ENCODE data around the gene WDR93.

Gene WDR93

DNA sequence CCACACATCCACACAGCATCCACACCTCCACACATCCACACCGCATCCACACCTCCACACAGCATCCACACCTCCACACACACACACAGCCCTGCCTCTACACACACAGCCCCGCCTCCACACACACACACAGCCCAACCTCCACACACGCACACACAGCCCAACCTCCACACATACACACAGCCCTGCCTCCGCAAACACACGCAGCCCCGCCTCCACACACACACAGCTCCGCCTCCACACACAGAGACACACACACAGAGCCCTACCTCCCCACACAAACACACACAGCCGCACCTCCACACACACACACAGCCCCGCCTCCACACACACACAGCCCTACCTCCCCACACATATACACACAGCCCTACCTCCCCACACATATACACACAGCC lies 55.8 kb downstream of the WDR93 start:
- no peak overlapping the region for H3K9ac ChIP-seq (ENCODE audit: low read depth in 1 of 2, low read length in 2 of 2)
- no peaks in the 10 kb centered on the region for H3K36me3 ChIP-seq (ENCODE audit: control insufficient read depth in 1 of 2, insufficient read depth in 2 of 2, low read length in 2 of 2)
- H3K4me1 ChIP-seq (ENCODE audit: control insufficient read depth in 1 of 2, insufficient read depth in 2 of 2, low read length in 2 of 2), result peaks cover 9 to 12% of the 10 kb centered on the region in 2 donors
- H3K27ac ChIP-seq (ENCODE audit: low read depth, low read length), result no peak overlapping the region
- no peak overlapping the region for H3K4me3 ChIP-seq (ENCODE audit: low read depth in 1 of 2, low read length in 2 of 2)
- no peaks in the 10 kb centered on the region for H3K9me3 ChIP-seq (ENCODE audit: control insufficient read depth in 1 of 2, low read length in 2 of 2)
- H3K27me3 ChIP-seq (ENCODE audit: control insufficient read depth in 1 of 2, insufficient read depth in 2 of 2, low read length in 2 of 2), result peaks cover 0 to 5% of the 10 kb centered on the region in 2 donors

DNA sequence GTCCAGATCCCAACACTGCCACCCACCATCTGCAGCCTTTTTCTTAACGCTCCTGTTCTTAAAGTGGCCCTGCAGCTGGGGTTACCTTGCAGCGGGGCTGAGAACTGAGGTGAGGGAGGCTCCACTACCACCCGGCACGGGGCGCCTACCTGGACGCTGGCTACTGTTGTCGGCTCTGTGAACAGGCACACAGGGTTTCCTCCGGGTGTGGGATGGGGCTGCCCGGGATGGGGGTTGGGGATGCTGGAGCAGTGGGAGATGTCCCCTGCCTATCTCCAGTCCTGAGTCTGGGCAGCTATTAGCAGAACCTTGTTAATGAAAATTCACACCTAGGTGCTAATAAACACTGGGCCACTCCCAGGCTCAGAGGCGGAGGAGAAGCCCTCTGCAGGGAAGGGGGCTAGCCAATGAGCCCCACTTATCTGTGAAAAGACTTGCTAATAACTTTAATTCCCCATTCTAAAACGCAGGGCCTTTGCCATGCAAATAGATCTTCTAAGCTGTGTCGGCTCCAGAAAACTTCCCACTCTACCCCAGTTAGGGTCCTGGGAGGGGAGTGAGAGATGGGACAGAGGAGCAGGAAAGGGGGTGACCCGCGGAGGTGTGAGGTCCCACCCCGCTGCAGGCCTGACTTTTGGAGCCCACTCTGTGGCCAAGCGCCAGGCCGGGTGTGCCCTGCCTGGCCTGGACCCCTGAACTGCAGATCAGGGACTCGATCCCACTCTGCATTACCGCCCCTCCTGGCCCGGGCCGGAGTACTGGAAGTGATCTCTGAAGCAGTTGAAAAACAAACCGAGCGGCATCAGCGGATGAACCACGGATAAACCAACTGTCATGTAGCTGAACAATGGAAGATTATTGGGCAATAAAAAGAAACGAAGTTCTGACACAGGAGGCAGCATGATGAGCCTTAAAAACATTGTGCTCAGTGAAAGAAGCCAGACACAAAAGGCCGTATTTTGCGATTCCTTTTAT lies 57.4 kb downstream of the WDR93 start:
- no peak overlapping the region for H3K4me3 ChIP-seq (ENCODE audit: low read depth in 1 of 2, low read length in 2 of 2)
- H3K27ac ChIP-seq (ENCODE audit: low read depth, low read length), result no peak overlapping the region
- peaks cover 13 to 14% of the 10 kb centered on the region in 2 donors for H3K4me1 ChIP-seq (ENCODE audit: control insufficient read depth in 1 of 2, insufficient read depth in 2 of 2, low read length in 2 of 2)
- peaks cover 0 to 5% of the 10 kb centered on the region in 2 donors for H3K27me3 ChIP-seq (ENCODE audit: control insufficient read depth in 1 of 2, insufficient read depth in 2 of 2, low read length in 2 of 2)
- H3K9ac ChIP-seq (ENCODE audit: low read depth in 1 of 2, low read length in 2 of 2), result no peak overlapping the region
- H3K9me3 ChIP-seq (ENCODE audit: control insufficient read depth in 1 of 2, low read length in 2 of 2), result no peaks in the 10 kb centered on the region
- no peaks in the 10 kb centered on the region for H3K36me3 ChIP-seq (ENCODE audit: control insufficient read depth in 1 of 2, insufficient read depth in 2 of 2, low read length in 2 of 2)

DNA sequence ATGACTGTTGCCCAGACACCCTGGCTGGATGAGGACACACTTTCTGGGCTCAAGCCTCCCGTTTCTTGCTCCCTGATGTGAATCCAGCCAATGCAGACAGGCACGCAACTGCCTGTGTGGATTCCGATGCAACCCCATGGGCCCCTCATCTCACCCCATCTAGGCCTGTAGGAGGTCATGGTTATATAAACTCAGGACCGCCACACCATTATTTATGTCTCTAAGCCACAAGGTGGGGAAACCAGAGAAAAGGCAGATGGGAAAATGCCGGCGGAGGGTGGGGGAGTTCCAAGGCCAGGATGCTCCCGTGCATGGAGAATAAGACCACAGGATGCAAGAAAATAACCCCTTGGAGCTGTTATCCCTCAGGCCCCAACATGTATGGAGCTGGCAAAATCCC lies 58.4 kb downstream of the WDR93 start:
- no peak overlapping the region for H3K27ac ChIP-seq (ENCODE audit: low read depth, low read length)
- H3K9me3 ChIP-seq (ENCODE audit: control insufficient read depth in 1 of 2, low read length in 2 of 2), result no peaks in the 10 kb centered on the region
- no peak overlapping the region for H3K9ac ChIP-seq (ENCODE audit: low read depth in 1 of 2, low read length in 2 of 2)
- H3K4me1 ChIP-seq (ENCODE audit: control insufficient read depth in 1 of 2, insufficient read depth in 2 of 2, low read length in 2 of 2), result peaks cover 13 to 14% of the 10 kb centered on the region in 2 donors
- no peaks in the 10 kb centered on the region for H3K36me3 ChIP-seq (ENCODE audit: control insufficient read depth in 1 of 2, insufficient read depth in 2 of 2, low read length in 2 of 2)
- peaks cover 0 to 5% of the 10 kb centered on the region in 2 donors for H3K27me3 ChIP-seq (ENCODE audit: control insufficient read depth in 1 of 2, insufficient read depth in 2 of 2, low read length in 2 of 2)
- H3K4me3 ChIP-seq (ENCODE audit: low read depth in 1 of 2, low read length in 2 of 2), result no peak overlapping the region

DNA sequence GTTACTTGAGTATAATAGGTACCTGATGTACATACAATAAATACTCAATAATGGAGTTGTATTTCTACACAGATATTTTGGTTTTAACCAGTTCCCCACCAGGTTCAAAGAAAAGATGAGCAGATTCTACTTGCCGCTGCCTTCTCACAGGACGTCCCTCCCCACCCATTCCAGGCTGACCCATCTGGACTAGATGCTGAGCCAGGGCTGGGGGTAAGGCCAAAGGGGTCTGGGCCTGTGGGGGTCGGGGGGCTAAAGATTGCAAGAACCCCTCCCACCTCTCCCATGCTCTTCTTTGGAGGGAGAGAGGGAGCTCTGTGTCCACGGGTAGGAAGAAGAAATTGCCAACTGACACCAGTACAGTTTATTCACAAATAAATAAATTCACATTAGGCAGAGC lies 58.9 kb downstream of the WDR93 start:
- H3K4me3 ChIP-seq (ENCODE audit: low read depth in 1 of 2, low read length in 2 of 2), result peak overlapping the region; percentile 71 to 72
- H3K9me3 ChIP-seq (ENCODE audit: control insufficient read depth in 1 of 2, low read length in 2 of 2), result no peaks in the 10 kb centered on the region
- no peak overlapping the region for H3K27ac ChIP-seq (ENCODE audit: low read depth, low read length)
- peaks cover 13 to 14% of the 10 kb centered on the region in 2 donors for H3K4me1 ChIP-seq (ENCODE audit: control insufficient read depth in 1 of 2, insufficient read depth in 2 of 2, low read length in 2 of 2)
- no peaks in the 10 kb centered on the region for H3K36me3 ChIP-seq (ENCODE audit: control insufficient read depth in 1 of 2, insufficient read depth in 2 of 2, low read length in 2 of 2)
- H3K27me3 ChIP-seq (ENCODE audit: control insufficient read depth in 1 of 2, insufficient read depth in 2 of 2, low read length in 2 of 2), result peaks cover 0 to 5% of the 10 kb centered on the region in 2 donors
- H3K9ac ChIP-seq (ENCODE audit: low read depth in 1 of 2, low read length in 2 of 2), result no peak overlapping the region

DNA sequence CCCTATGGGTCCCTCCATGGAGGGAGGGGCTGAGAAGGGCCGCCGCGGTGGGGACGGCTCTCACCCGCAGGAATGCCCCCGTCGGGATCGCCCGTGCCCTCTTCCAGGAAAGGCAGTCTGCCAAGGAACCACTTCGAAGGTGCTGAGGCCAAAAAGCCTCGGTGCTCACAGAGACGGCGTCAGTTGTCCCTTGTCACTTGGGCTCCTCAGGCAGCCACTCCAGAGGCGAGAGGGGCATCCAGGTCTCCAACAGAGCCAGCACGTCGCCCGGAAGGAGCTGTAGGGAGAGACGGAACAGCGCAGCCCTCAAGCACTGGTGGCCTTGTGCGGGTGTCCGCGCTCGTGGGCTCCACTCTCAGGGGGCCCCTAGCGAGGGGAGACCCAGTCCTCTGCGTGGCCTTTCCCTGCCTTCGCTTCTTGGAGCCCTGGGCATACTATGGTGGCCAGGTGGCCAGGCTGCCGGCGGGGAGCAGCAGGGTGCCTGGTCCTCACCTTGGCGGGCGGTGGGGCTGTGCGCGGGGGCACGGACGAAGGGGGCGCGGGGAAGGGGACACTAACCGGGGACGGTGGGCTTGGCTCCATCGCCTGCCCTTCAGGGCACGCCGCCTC lies 59.4 kb downstream of the WDR93 start:
- Histone ChIP-seq H3K27ac (ENCODE audit: low read depth, low read length) (no peak overlapping the region), H3K4me1 (ENCODE audit: control insufficient read depth in 1 of 2, insufficient read depth in 2 of 2, low read length in 2 of 2) (peaks cover 13 to 14% of the 10 kb centered on the region in 2 donors), H3K36me3 (ENCODE audit: control insufficient read depth in 1 of 2, insufficient read depth in 2 of 2, low read length in 2 of 2) (no peaks in the 10 kb centered on the region), H3K4me3 (ENCODE audit: low read depth in 1 of 2, low read length in 2 of 2) (peak overlapping the region; percentile 71 to 72), H3K9me3 (ENCODE audit: control insufficient read depth in 1 of 2, low read length in 2 of 2) (no peaks in the 10 kb centered on the region), H3K27me3 (ENCODE audit: control insufficient read depth in 1 of 2, insufficient read depth in 2 of 2, low read length in 2 of 2) (peaks cover 0 to 5% of the 10 kb centered on the region in 2 donors), H3K9ac (ENCODE audit: low read depth in 1 of 2, low read length in 2 of 2) (peak overlapping the region; percentile 39 to 72)

DNA sequence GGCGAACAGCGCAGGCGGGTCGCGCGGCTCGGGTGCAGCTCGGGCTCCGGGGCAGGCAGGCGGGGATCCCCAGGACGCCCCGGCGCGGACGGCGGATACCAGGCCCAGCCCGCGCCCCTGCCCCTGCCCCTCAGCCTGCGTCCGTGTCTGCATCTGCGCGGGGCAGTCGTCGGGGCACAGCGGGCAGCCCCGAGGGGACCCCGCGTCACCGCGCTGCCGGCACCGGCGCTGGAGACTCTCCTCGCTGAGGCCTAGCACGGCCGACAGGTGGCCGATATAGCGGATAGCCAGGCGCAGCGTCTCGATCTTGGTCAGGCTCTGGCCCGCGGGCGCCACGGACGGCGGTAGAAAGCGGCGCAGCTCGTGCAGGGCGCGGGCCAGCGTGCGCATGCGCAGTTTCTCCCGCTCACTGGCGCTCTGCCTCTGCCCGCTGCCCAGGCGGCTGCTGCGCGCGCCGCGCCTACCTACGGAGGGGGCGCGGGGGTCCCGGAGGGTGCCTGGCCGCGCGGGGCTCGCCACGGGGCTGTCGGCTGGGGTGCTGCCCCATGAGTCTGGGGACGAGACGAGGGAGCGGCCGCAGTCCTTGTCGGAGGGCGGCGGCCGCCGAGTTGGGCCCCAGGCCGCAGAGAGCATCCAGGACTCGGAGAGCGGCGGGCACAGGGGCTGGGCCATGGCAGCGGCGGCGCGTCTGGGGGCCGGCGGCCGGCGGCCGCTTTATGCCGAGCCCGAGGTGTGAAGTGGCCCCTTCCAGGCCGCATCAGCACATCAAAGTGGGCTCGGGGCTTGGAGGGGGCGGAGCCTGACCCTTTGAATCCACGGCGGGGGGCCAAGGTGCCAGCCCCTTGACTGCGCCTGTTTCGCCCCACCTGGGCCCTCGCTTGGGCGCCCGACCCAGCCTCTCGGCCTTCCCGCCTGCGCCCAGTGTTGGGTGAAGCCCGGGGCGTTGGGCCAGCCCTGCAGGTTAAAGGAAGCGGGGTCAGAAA lies 60.2 kb downstream of the WDR93 start, which contains the start of gene MESP1:
Gene MESP1 (minus strand): TSS at position 690 of the 983 bp plus-strand sequence. CDS start 18 bp downstream, at position 672.
- Histone ChIP-seq H3K27me3 (ENCODE audit: control insufficient read depth in 1 of 2, insufficient read depth in 2 of 2, low read length in 2 of 2) (peaks cover 0 to 4% of the 10 kb centered on the region in 2 donors), H3K9me3 (ENCODE audit: control insufficient read depth in 1 of 2, low read length in 2 of 2) (no peaks in the 10 kb centered on the region), H3K4me1 (ENCODE audit: control insufficient read depth in 1 of 2, insufficient read depth in 2 of 2, low read length in 2 of 2) (peaks cover 13 to 14% of the 10 kb centered on the region in 2 donors), H3K4me3 (ENCODE audit: low read depth in 1 of 2, low read length in 2 of 2) (peak within 1 kb of the TSS; percentile 71 to 72), H3K27ac (ENCODE audit: low read depth, low read length) (no peak within 1 kb of the TSS), H3K9ac (ENCODE audit: low read depth in 1 of 2, low read length in 2 of 2) (peak within 1 kb of the TSS; percentile 39 to 72), H3K36me3 (ENCODE audit: control insufficient read depth in 1 of 2, insufficient read depth in 2 of 2, low read length in 2 of 2) (no peaks in the 10 kb centered on the region)

DNA sequence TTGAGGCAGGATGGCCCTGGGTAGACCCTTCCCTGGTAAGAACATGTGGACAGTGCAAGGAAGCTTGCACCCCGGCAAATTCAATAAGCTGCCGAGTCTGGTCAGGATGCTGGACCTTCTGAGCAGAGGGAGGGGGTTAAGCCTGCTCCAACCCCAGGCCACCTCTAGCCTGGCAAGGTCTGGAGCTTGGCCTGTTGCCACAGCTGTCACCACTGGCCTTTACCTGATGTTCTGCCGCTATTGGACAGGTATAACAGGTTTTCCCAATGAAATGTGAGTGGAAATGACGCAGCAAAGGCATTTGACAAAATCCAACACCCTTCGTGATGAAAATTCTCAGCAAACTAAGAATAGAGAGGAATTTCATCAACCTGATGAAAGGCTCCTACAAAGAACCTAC lies 61.1 kb downstream of the WDR93 start:
- H3K27me3 ChIP-seq (ENCODE audit: control insufficient read depth in 1 of 2, insufficient read depth in 2 of 2, low read length in 2 of 2), result no peaks in the 10 kb centered on the region
- H3K4me3 ChIP-seq (ENCODE audit: low read depth in 1 of 2, low read length in 2 of 2), result no peak overlapping the region

DNA sequence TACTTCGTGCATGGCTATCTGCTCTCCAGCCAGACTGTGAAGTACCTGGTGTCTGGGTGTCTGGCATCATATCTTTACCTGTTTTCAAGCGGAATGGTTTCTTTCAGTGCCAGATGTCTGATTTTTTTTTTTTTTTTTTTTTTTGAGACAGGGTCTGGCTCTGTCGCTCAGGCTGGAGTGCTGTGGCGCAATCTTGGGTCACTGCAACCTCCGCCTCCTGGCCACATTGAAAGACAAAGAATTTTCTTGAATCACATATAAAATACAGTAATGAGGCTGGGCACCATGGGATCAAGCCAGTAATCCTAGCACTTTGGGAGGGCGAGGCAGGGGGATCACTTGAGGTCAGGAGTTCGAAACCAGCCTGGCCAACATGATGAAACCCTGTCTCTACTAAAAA lies 63.2 kb downstream of the WDR93 start:
- no peak overlapping the region for H3K9ac ChIP-seq (ENCODE audit: low read depth in 1 of 2, low read length in 2 of 2)
- peaks cover 13 to 14% of the 10 kb centered on the region in 2 donors for H3K4me1 ChIP-seq (ENCODE audit: control insufficient read depth in 1 of 2, insufficient read depth in 2 of 2, low read length in 2 of 2)
- no peak overlapping the region for H3K27ac ChIP-seq (ENCODE audit: low read depth, low read length)
- no peaks in the 10 kb centered on the region for H3K36me3 ChIP-seq (ENCODE audit: control insufficient read depth in 1 of 2, insufficient read depth in 2 of 2, low read length in 2 of 2)
- H3K27me3 ChIP-seq (ENCODE audit: control insufficient read depth in 1 of 2, insufficient read depth in 2 of 2, low read length in 2 of 2), result no peaks in the 10 kb centered on the region
- no peak overlapping the region for H3K4me3 ChIP-seq (ENCODE audit: low read depth in 1 of 2, low read length in 2 of 2)
- no peaks in the 10 kb centered on the region for H3K9me3 ChIP-seq (ENCODE audit: control insufficient read depth in 1 of 2, low read length in 2 of 2)

More for the DNA sequence above, 61.1 kb downstream of the WDR93 start:
- H3K9me3 ChIP-seq (ENCODE audit: control insufficient read depth in 1 of 2, low read length in 2 of 2), result no peaks in the 10 kb centered on the region
- no peak overlapping the region for H3K27ac ChIP-seq (ENCODE audit: low read depth, low read length)
- H3K36me3 ChIP-seq (ENCODE audit: control insufficient read depth in 1 of 2, insufficient read depth in 2 of 2, low read length in 2 of 2), result no peaks in the 10 kb centered on the region
- no peak overlapping the region for H3K9ac ChIP-seq (ENCODE audit: low read depth in 1 of 2, low read length in 2 of 2)
- peaks cover 13 to 14% of the 10 kb centered on the region in 2 donors for H3K4me1 ChIP-seq (ENCODE audit: control insufficient read depth in 1 of 2, insufficient read depth in 2 of 2, low read length in 2 of 2)

DNA sequence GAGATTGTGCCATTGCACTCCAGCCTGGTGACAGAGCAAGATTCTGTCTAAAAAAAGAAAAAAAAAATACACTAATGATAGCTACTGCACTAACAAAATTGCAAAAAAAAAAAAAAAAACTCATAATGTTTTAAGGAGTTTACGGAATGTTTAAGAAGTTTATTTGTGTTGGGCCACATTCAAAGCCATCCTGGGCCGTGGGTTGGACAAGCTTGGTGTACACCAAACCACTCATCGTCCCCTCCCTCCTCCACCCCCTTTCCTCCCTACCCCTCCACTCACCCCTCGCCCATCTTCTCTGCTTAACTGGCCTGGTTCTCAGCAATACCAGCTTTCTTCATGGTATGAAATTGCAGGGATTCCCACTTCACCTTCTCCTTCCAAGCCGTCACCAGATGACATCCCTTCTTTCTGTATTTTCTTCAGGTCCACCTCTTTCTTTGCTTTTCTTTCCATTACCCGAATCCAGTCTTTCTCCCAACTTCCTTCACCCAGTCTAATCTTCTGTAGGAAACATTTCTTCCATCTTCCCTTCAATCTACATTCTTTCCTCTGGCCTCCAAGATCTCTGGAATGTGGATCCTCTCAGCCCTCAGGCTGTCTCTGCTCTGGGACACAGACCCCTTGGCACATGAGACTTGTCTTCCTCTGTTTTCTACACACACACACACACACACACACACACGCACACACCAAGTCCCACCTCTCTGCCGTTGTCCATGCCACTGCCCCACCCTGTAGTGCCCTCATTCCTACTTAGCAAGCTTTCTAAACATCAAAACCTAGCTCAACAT lies 63.9 kb downstream of the WDR93 start:
- no peaks in the 10 kb centered on the region for H3K9me3 ChIP-seq (ENCODE audit: control insufficient read depth in 1 of 2, low read length in 2 of 2)
- H3K36me3 ChIP-seq (ENCODE audit: control insufficient read depth in 1 of 2, insufficient read depth in 2 of 2, low read length in 2 of 2), result no peaks in the 10 kb centered on the region
- peaks cover 12 to 14% of the 10 kb centered on the region in 2 donors for H3K4me1 ChIP-seq (ENCODE audit: control insufficient read depth in 1 of 2, insufficient read depth in 2 of 2, low read length in 2 of 2)
- no peak overlapping the region for H3K27ac ChIP-seq (ENCODE audit: low read depth, low read length)
- H3K27me3 ChIP-seq (ENCODE audit: control insufficient read depth in 1 of 2, insufficient read depth in 2 of 2, low read length in 2 of 2), result no peaks in the 10 kb centered on the region
- H3K9ac ChIP-seq (ENCODE audit: low read depth in 1 of 2, low read length in 2 of 2), result no peak overlapping the region
- no peak overlapping the region for H3K4me3 ChIP-seq (ENCODE audit: low read depth in 1 of 2, low read length in 2 of 2)

All from duodenal mucosa (tissue), 2 donors.